GM19239 (cell line): Measurements from ENCODE around the gene OPA3.
A peak's percentile ranks its signal among the peaks of the same experiment; 100 is the strongest.

ENCODE experiments used
- DNase-seq: peaks from one replicate; pipeline ENCODE4 v3.0.0; 2011; ENCODE audit warnings: low spot score; ENCODE audit not compliant: insufficient read length
- FAIRE-seq: peaks from 2 replicates; lab custom pipeline; 2011; peaks lifted over from hg19 to GRCh38; lab: Jason Lieb, UNC

The OPA3 gene

GRCh38 chr19:45506989-45507871 lies 77.4 kb downstream of the OPA3 start, which contains the start of gene VASP:
Gene VASP (plus strand): TSS chr19:45507479. CDS start chr19:45507772, 293 bp downstream.
- FAIRE-seq, result peak; percentile 88
- DNase-seq, result peak; percentile 61

- FAIRE-seq (peak; percentile 77), DNase-seq (peak; percentile 76)
These were observed 78.2 kb downstream of the OPA3 start for GRCh38 chr19:45506246-45506988.

- FAIRE-seq (no peak), DNase-seq (no peak)
These were observed 78.7 kb downstream of the OPA3 start for GRCh38 chr19:45505996-45506245.

GRCh38 chr19:45505151-45505995 lies 79.2 kb downstream of the OPA3 start:
- no peak for FAIRE-seq
- no peak for DNase-seq

GRCh38 chr19:45503909-45504308 lies 80.7 kb downstream of the OPA3 start:
- FAIRE-seq (no peak), DNase-seq (no peak)

GRCh38 chr19:45502111-45502510 lies 82.5 kb downstream of the OPA3 start:
- no peak for DNase-seq
- FAIRE-seq, result no peak

- no peak for FAIRE-seq
- no peak for DNase-seq
These were observed 82.9 kb downstream of the OPA3 start for GRCh38 chr19:45501730-45502014.

- DNase-seq, result no peak
These were observed 83.5 kb downstream of the OPA3 start for GRCh38 chr19:45500918-45501729.

GRCh38 chr19:45499196-45500180 lies 85.1 kb downstream of the OPA3 start:
- peak; percentile 89 for FAIRE-seq
- no peak for DNase-seq

More at GRCh38 chr19:45500918-45501729, 83.5 kb downstream of the OPA3 start:
- FAIRE-seq, result no peak

GRCh38 chr19:45498411-45499195 lies 86.0 kb downstream of the OPA3 start, which contains the start of gene PPM1N:
Gene PPM1N (plus strand): TSS chr19:45498443. CDS start chr19:45498473, 30 bp downstream.
- no peak for FAIRE-seq
- no peak for DNase-seq

GRCh38 chr19:45497791-45498190 lies 86.8 kb downstream of the OPA3 start:
- FAIRE-seq (peak; percentile 4), DNase-seq (no peak)

- no peak for FAIRE-seq
- DNase-seq, result no peak
These were observed 88.2 kb downstream of the OPA3 start for GRCh38 chr19:45496349-45496953.

- DNase-seq (no peak), FAIRE-seq (no peak)
These were observed 89.4 kb downstream of the OPA3 start for GRCh38 chr19:45495178-45495577.

GRCh38 chr19:45494261-45494916 lies 90.2 kb downstream of the OPA3 start:
- FAIRE-seq, result no peak
- no peak for DNase-seq

GRCh38 chr19:45492627-45493470 lies 91.8 kb downstream of the OPA3 start:
- peak; percentile 87 for FAIRE-seq
- DNase-seq, result no peak

- no peak for FAIRE-seq
- DNase-seq, result no peak
These were observed 92.4 kb downstream of the OPA3 start for GRCh38 chr19:45492137-45492626.
